ENCODE data around the gene DIPK1A.

The DIPK1A gene

DNA sequence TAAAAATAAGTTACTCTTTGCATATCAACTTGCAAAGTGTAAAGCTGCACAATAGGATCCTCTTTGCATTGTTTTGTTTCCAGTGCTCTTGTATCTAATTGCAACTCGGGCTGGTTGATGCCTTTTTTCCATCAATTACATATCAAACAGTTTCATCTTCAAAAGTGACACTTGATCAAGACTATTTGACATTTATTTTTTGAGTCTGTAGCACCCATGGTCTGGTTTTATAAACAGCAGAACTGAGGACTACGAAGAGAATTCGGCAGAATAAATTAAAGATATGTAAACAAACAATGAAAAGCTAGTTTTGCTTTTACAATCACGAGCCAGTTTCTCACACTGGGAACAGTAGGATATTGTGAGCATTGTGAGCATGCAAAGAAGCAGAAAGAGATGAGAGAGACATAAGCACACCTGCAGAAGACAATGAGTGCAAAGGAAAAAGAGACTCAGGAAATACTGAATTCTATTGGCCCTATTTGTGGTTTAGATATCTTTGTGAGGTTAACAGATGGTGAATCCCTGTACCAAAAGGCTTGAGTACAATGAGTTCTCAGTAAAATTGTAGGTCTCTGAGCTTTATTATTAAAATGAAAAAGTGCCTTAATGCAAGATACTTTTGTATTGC is 84.1 kb downstream of the DIPK1A start:
- FAIRE-seq: no peak

DNA sequence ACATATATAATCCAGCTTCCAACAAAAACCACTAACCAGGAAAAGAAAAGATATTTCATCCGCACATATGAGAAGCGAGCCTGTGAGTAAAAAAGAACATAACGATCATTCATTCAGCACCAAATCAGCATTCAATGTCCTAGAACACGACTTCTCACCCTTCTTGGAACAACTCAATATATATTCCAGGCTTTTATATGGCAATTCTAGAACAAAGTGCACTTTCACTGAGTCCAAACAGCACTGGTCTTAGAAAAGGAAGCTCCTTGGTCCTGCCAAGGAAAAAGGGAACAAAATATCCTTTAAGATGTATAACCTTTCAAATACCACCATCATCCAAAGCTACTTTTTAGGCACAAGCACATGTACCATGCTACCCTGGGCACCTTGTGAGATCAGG is 84.9 kb downstream of the DIPK1A start:
- TF ChIP-seq POLR2A (IDR thresholded peaks at IDR 0.05; ENCODE audit: low read depth, low read length): no peak
- no peak for DNase-seq (ENCODE audit: insufficient read length, low spot score)
- FAIRE-seq: no peak

More for the DNA sequence above, 84.1 kb downstream of the DIPK1A start:
- TF ChIP-seq POLR2A (IDR thresholded peaks at IDR 0.05; ENCODE audit: low read depth, low read length): no peak
- no peak for DNase-seq (ENCODE audit: insufficient read length, low spot score)

DNA sequence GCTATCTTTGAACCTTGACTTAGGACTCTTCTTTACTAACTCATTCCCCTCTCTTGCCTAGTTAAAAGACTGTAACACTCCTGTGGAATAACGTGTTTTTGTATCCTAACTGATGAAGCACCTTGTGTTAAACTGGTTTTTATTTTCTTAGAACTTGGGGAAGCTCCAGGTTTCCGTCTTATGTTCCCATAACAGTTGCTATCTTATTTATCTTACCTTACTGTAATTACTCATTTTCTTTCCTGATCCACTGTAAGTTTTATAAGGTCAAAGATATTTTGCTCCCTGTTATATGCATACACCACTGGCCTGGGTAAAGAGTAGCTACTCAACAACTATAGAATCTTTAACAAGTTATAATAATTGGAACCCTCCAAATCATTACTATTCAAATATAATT is 86.3 kb downstream of the DIPK1A start:
- no peak for FAIRE-seq
- TF ChIP-seq POLR2A (IDR thresholded peaks at IDR 0.05; ENCODE audit: low read depth, low read length): no peak
- no peak for DNase-seq (ENCODE audit: insufficient read length, low spot score)

DNA sequence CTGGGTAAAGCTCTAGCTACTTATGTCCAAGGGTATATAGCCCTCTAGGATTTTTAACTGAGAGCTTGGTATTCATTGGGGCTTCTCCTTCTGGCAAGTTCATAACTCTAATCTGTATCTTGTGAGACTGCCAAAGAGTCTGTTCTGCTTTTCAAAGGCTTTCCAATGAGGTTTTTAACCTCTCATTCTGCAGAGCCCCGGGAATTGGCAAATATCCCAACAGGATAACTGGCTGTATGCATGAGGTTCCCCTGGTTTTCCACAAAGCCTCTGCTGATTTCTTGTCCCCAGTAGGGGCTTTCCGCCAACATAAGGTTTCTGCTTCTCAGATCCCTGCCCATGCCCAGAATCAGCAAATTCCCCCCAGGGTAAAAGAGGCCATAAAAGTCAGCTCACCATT is 88.5 kb downstream of the DIPK1A start:
- TF ChIP-seq POLR2A (IDR thresholded peaks at IDR 0.05; ENCODE audit: low read depth, low read length): no peak
- FAIRE-seq (no peak), DNase-seq (ENCODE audit: insufficient read length, low spot score) (no peak)

DNA sequence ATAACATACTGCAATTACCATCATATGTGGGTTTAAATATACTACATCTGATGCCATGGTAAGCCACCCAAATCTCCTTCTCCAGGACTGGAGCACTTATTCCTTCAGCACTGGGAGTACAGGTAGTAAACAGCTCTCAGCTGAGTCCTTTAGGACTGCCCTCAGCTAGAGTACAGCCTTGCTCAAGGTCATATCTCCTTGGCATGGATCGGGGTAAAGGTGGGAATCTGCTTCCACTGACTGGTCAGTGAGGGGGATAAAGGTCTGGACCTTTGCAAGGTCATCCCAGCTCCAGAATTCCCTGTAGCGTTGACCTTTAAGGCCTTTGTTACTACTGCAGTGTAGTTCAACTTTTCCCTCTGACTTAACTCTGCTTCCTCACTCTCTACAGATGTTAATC is 90.7 kb downstream of the DIPK1A start:
- DNase-seq (ENCODE audit: insufficient read length, low spot score) (no peak), FAIRE-seq (no peak)
- no peak for TF ChIP-seq POLR2A (IDR thresholded peaks at IDR 0.05; ENCODE audit: low read depth, low read length)

DNA sequence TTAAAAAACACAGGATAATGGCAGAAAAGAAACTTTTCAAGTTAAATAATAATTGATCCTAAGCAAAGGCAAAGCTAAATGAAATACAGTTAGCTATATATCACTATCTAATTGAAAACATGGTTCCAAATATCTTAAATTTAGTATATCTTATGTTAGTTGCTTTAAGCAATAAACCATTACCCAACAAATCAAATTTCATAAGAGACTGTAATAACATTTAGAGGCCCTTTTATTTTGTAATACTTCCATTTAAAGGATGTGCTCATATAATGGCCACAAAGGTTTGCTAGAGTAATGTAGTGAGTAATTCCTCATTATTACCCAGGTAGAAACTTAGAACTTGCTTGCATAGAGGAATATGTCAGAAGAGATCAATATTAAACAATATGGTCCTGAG is 97.1 kb downstream of the DIPK1A start:
- no peak for DNase-seq (ENCODE audit: insufficient read length, low spot score)
- FAIRE-seq: no peak
- no peak for TF ChIP-seq POLR2A (IDR thresholded peaks at IDR 0.05; ENCODE audit: low read depth, low read length)

DNA sequence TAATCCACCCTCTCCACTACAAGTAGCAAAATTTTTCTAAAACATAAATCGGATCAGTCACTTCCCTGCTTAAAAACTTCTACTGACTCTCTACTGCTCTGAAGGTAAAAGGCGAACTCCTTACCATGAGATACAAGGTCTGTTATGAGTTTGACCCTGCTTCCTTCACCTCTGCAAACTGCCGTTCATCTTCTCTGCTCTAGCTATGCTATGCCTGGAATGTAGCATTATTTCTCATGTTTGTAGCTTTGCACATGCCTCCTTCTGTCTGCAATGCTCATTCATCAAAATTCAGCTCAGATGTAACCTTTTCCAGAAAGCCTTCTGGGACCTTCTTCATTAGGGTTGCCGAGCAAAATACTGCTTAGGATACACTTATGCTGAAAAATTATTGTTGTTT is 98.7 kb downstream of the DIPK1A start:
- no peak for TF ChIP-seq POLR2A (IDR thresholded peaks at IDR 0.05; ENCODE audit: low read depth, low read length)
- FAIRE-seq (no peak), DNase-seq (ENCODE audit: insufficient read length, low spot score) (no peak)

DNA sequence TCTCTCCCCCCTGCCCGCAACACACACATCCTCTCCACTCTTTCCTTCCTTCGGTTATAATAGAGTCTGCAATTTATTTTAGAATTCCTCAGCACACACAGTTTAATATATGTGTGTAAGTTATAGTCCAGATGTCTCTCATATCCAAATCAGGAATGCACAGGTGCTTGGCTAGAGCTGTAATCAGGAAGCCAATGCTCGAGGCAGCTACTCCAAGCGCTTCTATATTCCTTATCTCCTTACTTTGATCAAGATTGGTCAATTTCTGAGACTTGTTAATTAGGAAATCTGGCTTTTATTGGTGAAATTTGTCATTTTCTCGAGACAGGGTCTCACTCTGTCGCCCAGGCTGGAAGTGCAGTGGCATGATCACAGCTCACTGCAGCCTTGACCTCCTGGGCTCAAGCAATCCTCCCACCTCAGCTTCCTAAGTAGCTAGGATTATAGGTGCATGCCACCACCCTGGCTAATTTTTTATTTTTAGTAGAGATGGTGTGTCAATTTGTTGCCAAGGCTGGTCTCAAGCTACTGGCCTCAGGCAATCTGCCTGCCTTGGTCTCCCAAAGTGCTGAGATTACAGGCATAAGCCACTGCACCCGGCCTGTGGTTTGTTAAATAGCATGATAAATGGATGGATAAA is 101.7 kb downstream of the DIPK1A start:
- TF ChIP-seq POLR2A (IDR thresholded peaks at IDR 0.05; ENCODE audit: low read depth, low read length): no peak
- DNase-seq (ENCODE audit: insufficient read length, low spot score) (no peak), FAIRE-seq (no peak)

DNA sequence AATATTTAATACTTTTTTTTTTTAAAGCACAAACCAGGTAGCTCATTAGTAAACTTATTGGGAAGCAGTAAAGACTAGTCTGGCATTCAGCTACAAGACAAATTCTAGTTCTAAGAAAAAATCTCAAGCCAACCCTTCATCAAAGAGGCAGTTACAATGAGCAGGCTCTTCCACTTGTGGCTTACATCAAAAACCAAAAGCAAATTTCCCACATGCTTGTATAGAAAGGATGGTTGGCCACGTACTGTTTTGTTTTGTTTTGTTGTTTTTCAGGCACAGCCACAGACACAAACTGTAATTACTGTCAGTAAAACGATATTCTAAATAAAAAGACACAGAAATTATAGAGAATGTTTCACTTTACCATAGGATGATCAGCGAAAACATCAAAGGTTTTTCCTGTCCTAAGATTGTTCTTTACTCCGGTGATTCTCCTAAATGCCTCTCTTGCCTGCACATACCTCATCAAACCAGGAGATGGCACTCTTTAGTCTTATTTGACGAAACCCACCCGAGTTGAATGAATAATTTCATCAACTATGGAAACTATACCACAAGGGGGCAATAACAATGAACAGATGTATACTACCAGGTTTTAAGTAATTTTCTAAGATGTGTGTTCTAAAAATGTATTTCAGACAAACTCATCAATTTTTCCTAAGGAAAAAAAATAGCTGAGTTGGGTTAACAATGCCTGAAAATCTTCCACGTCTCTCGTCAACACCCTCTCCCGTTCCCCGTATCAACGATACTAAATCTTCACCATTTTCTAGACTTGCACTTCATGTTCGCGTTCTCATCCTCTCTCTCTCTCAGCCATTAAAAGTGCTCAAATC is 102.5 kb downstream of the DIPK1A start:
- no peak for TF ChIP-seq POLR2A (IDR thresholded peaks at IDR 0.05; ENCODE audit: low read depth, low read length)
- DNase-seq (ENCODE audit: insufficient read length, low spot score): peak; percentile 9
- peak; percentile 94 for FAIRE-seq

DNA sequence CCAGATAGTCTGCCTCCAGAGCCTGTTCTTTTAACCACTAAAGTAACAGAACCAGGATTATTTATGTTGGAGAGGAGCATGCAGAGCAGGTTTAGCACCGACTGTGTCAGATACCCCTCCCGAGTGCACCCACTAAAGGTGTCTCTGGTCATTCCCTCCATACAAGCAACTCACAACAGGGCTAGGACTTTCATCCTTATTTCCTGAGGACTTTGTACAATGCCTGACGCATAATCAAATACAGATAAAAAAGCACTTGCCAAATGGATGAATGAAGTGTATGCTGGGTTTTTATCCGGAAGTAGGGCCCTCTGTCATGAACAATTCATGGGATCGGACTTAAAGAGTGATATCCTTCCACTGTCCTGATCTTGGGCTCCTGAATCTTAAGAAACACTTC is 103.4 kb downstream of the DIPK1A start:
- no peak for TF ChIP-seq POLR2A (IDR thresholded peaks at IDR 0.05; ENCODE audit: low read depth, low read length)
- FAIRE-seq (no peak), DNase-seq (ENCODE audit: insufficient read length, low spot score) (no peak)

DNA sequence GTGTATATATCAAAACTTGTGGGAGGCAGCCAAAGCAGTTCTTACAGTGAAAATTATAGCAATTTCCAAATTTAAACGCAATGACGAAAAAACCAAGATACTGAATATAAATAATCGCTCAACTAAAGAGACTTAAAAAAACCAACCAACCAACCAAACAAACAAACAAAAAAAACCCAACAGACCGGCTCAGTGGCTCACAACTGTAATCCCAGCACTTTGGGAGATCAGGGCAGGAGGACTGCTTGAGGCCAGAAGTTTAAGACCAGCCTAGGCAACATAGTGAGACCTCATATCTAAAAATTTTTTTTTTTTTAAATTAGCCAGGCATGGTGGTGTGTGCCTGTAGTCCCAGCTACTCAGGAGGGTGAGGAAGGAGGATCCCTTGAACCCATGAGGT is 106.0 kb downstream of the DIPK1A start:
- TF ChIP-seq POLR2A (IDR thresholded peaks at IDR 0.05; ENCODE audit: low read depth, low read length): no peak
- DNase-seq (ENCODE audit: insufficient read length, low spot score) (no peak), FAIRE-seq (no peak)

DNA sequence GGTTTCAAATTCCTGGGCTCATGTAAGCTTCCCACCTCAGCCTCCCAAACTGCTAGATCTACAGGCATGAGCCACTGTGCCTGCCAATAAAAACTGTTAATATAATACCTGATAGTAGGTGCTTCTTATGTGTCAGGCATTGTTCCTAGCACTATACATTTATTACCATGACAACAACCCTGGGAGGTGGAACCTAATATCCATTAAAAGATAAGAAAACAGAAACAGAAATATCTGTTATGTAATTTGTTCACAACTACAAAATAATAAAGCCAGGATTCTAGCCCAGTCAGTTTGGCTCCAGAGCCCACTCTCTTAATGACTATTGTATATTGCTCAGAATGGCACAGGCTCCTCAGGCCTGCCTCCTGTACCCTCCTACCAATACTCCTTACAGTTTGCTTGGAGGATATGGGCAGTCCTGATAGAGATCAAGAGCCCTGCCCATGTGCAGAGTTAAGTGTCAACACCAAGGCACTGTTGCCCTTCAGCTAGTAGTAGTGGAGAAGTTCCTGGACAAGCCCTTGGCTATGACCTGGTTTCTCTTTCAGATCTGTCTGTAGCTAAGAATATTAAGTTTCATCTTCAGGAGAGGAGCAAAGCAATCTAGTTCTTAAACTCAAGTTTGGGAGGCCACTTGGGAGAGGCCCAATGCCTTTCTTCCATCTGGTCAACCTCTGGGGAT is 107.0 kb downstream of the DIPK1A start:
- FAIRE-seq (no peak), DNase-seq (ENCODE audit: insufficient read length, low spot score) (no peak)
- TF ChIP-seq POLR2A (IDR thresholded peaks at IDR 0.05; ENCODE audit: low read depth, low read length): no peak

DNA sequence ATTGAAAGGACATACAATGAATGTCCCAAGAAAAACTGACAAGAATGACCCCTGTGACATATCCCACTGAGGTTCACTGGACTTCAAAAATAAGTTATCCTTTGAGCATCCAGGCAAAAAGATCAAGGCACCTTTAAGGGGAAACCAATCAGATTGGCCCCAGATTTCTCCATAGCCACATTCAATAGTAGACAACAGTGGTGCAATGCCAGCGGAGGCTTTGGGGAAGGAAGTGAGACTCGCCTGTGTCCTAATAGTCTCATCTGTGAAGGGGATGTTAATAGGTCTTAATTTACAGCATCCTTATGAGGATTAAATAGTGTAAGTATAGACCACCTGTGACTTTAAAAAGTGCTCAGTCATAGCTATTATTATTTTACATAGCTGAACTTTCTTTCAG is 108.0 kb downstream of the DIPK1A start:
- FAIRE-seq (no peak), DNase-seq (ENCODE audit: insufficient read length, low spot score) (no peak)
- no peak for TF ChIP-seq POLR2A (IDR thresholded peaks at IDR 0.05; ENCODE audit: low read depth, low read length)

DNA sequence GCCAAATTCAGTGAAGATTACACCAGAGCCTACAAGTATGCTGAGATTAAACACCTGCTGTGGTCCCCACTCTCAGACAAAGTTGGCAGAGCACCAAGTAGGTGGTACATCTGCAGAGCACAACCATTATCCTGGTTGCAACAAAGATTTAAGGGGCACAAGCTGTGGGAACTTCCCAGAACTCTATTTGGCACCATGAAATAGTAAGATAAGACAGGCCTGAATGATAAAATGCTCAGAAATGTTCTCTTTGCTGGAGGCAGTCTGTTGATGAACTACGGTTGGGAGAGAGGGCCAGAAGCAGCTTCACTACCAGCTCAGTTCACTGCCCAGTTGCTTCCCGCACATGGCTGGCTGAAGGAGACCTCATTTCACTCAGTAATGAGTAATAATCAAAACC is 109.5 kb downstream of the DIPK1A start:
- DNase-seq (ENCODE audit: insufficient read length, low spot score) (no peak), FAIRE-seq (no peak)
- TF ChIP-seq POLR2A (IDR thresholded peaks at IDR 0.05; ENCODE audit: low read depth, low read length): no peak

All from H54 (cell line).